Measurements from ENCODE around the gene SGSM2.

Gene SGSM2

GRCh38 chr17:2410951-2411350, 73.7 kb downstream of the SGSM2 start:
- Histone ChIP-seq H3K9me3 (replicated peaks; ENCODE audit: insufficient read depth, low read length) (no peaks in the 10 kb centered on the region), H2AFZ (ENCODE audit: low read length) (no peak overlapping the region), H3K79me2 (ENCODE audit: low read length) (0 out of 2 replicates have a peak, but pooled peaks cover 2% of the 10 kb centered on the region), H3K4me1 (ENCODE audit: low read length) (no peaks in the 10 kb centered on the region), H3K4me3 (ENCODE audit: low read length) (no peak overlapping the region), H3K27ac (ENCODE audit: low read length) (no peak overlapping the region), H3K4me2 (ENCODE audit: low read depth, low read length) (no peak overlapping the region), H3K36me3 (replicated peaks; ENCODE audit: insufficient read depth, low read length) (no peaks in the 10 kb centered on the region; the same call in 1 of the 2 replicates), H3K9me2 (replicated peaks; ENCODE audit: insufficient read depth, low read length) (no peaks in the 10 kb centered on the region), H3K27me3 (replicated peaks; ENCODE audit: insufficient read depth, low read length) (no peaks in the 10 kb centered on the region), H3F3A (ENCODE audit: insufficient read depth, low read length) (no peaks in the 10 kb centered on the region), H3K9ac (ENCODE audit: low read length) (no peak overlapping the region), H4K20me1 (ENCODE audit: insufficient read depth, low read length) (no peaks in the 10 kb centered on the region; the same call in 1 of the 2 replicates)
- no peak for DNase-seq
- TF ChIP-seq EZH2phosphoT487 (IDR thresholded peaks at IDR 0.05; ENCODE audit: low read length): no peak
- TF ChIP-seq CTCF (IDR thresholded peaks at IDR 0.05; ENCODE audit: low read length): no peak
- no peak for TF ChIP-seq EZH2 (optimal IDR thresholded peaks at IDR 0.05; ENCODE audit: low read depth, low read length)

GRCh38 chr17:2412561-2413021, 75.3 kb downstream of the SGSM2 start:
- H3K27ac ChIP-seq (ENCODE audit: low read length): no peak overlapping the region
- no peaks in the 10 kb centered on the region for H3K4me1 ChIP-seq (ENCODE audit: low read length)
- no peaks in the 10 kb centered on the region; the same call in 1 of the 2 replicates for H4K20me1 ChIP-seq (ENCODE audit: insufficient read depth, low read length)
- no peak overlapping the region for H3K4me2 ChIP-seq (ENCODE audit: low read depth, low read length)
- H3K36me3 ChIP-seq (replicated peaks; ENCODE audit: insufficient read depth, low read length): no peaks in the 10 kb centered on the region; the same call in 1 of the 2 replicates
- no peaks in the 10 kb centered on the region for H3K9me3 ChIP-seq (replicated peaks; ENCODE audit: insufficient read depth, low read length)
- DNase-seq: no peak
- no peaks in the 10 kb centered on the region for H3K27me3 ChIP-seq (replicated peaks; ENCODE audit: insufficient read depth, low read length)
- 0 out of 2 replicates have a peak, but pooled peaks cover 2% of the 10 kb centered on the region for H3K79me2 ChIP-seq (ENCODE audit: low read length)
- no peaks in the 10 kb centered on the region for H3K9me2 ChIP-seq (replicated peaks; ENCODE audit: insufficient read depth, low read length)
- H3F3A ChIP-seq (ENCODE audit: insufficient read depth, low read length): 0 out of 2 replicates have a peak, but pooled peaks cover 5% of the 10 kb centered on the region
- no peak overlapping the region for H3K9ac ChIP-seq (ENCODE audit: low read length)
- no peak for TF ChIP-seq CTCF (IDR thresholded peaks at IDR 0.05; ENCODE audit: low read length)
- no peak for TF ChIP-seq EZH2 (optimal IDR thresholded peaks at IDR 0.05; ENCODE audit: low read depth, low read length)
- no peak for TF ChIP-seq EZH2phosphoT487 (IDR thresholded peaks at IDR 0.05; ENCODE audit: low read length)
- H3K4me3 ChIP-seq (ENCODE audit: low read length): no peak overlapping the region
- no peak overlapping the region for H2AFZ ChIP-seq (ENCODE audit: low read length)

GRCh38 chr17:2414446-2415064, 77.3 kb downstream of the SGSM2 start:
- no peaks in the 10 kb centered on the region for H3K9me2 ChIP-seq (replicated peaks; ENCODE audit: insufficient read depth, low read length)
- no peak overlapping the region for H3K9ac ChIP-seq (ENCODE audit: low read length)
- H3K27ac ChIP-seq (ENCODE audit: low read length): no peak overlapping the region
- no peaks in the 10 kb centered on the region; the same call in 1 of the 2 replicates for H4K20me1 ChIP-seq (ENCODE audit: insufficient read depth, low read length)
- no peak for DNase-seq
- no peaks in the 10 kb centered on the region for H3K4me1 ChIP-seq (ENCODE audit: low read length)
- no peaks in the 10 kb centered on the region for H3K27me3 ChIP-seq (replicated peaks; ENCODE audit: insufficient read depth, low read length)
- H3K4me3 ChIP-seq (ENCODE audit: low read length): no peak overlapping the region
- H2AFZ ChIP-seq (ENCODE audit: low read length): no peak overlapping the region
- 0 out of 2 replicates have a peak, but pooled peaks cover 2% of the 10 kb centered on the region for H3K79me2 ChIP-seq (ENCODE audit: low read length)
- H3K4me2 ChIP-seq (ENCODE audit: low read depth, low read length): no peak overlapping the region
- H3F3A ChIP-seq (ENCODE audit: insufficient read depth, low read length): peaks cover 5% of the 10 kb centered on the region; the same call in 1 of the 2 replicates
- H3K36me3 ChIP-seq (replicated peaks; ENCODE audit: insufficient read depth, low read length): no peaks in the 10 kb centered on the region; the same call in 1 of the 2 replicates
- TF ChIP-seq CTCF (IDR thresholded peaks at IDR 0.05; ENCODE audit: low read length) (no peak), EZH2phosphoT487 (IDR thresholded peaks at IDR 0.05; ENCODE audit: low read length) (no peak), EZH2 (optimal IDR thresholded peaks at IDR 0.05; ENCODE audit: low read depth, low read length) (no peak)
- no peaks in the 10 kb centered on the region for H3K9me3 ChIP-seq (replicated peaks; ENCODE audit: insufficient read depth, low read length)
